Mucosa of rectum (tissue), 2 donors: ENCODE measurements around the gene TUBA3D.
"Not testable (repeated sequence)": the region's sequence is repeated elsewhere in the genome, so short reads cannot be mapped to it uniquely, and the experiment has no call there.

Experiments
- H3K27ac ChIP-seq, 2 donors: one replicate each; pipeline ENCODE4 v1.7.0; 2013; ENCODE audit warnings: inconsistent platforms in 2 of 2, low read depth in 2 of 2, low read length in 2 of 2
- H3K27me3 ChIP-seq, 2 donors: one replicate each; pipeline ENCODE4 v1.7.0; 2013; ENCODE audit warnings: low read length in 2 of 2; ENCODE audit not compliant: control insufficient read depth in 2 of 2, insufficient read depth in 2 of 2
- H3K36me3 ChIP-seq, 2 donors: one replicate each; pipeline ENCODE4 v1.7.0; 2013; ENCODE audit warnings: low read length in 2 of 2; ENCODE audit not compliant: control insufficient read depth in 2 of 2, insufficient read depth in 2 of 2
- H3K4me1 ChIP-seq, 2 donors: one replicate each; pipeline ENCODE4 v1.7.0; 2013; ENCODE audit warnings: low read length in 2 of 2, mild to moderate bottlenecking in 1 of 2; ENCODE audit not compliant: control insufficient read depth in 2 of 2, insufficient read depth in 2 of 2
- H3K4me3 ChIP-seq, 2 donors: one replicate each; pipeline ENCODE4 v1.7.0; 2013; ENCODE audit warnings: low read length in 2 of 2
- H3K9ac ChIP-seq, 2 donors: one replicate each; pipeline ENCODE4 v1.7.0; 2013; ENCODE audit warnings: low read length in 2 of 2, low read depth in 1 of 2, mild to moderate bottlenecking in 1 of 2
- H3K9me3 ChIP-seq, 2 donors: one replicate each; pipeline ENCODE4 v1.7.0; 2013; ENCODE audit warnings: low read length in 2 of 2; ENCODE audit not compliant: control insufficient read depth in 2 of 2
- donor health status: healthy.
- donor health status: Normal muscosa, but diverticular disease.

TUBA3D gene

DNA sequence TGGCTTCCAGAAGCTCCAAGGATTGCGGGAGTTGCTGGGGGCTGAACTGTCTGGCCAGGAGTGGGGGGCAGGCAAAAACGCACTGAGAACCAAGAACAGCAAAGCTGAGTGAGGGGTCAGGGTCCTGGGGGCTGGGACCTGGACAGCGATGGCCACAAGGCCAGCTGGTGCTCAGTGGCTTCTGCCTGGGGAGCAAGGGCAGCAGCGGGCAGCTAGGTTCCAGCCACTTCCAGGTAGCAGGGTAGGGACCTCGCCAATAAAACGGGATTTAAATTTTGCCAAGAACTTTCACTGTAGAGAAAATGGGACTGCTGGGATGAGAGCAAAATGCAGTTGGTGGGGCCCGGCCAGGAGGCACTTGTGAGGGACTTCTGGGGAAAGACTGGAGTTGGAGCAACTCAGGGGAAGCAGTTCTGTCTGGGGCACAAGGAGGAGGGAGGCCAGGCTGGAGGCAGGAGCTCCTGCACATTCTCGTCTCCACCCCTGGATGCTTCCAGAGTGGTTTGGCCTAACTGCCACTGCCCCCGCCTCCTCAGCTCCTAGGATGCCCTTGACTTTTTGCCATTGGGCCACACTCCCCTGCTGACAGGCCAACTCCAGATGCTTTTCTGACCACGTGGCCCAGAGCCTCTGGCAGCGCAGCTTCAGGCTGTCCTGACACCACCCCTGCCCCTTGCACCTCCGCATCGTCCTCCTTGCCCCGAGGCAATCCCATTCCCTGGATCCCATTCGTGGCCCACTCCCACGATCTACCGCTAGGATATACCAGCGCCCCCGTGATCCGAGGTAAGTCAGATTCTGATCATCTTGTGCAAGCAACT lies 46.3 kb downstream of the TUBA3D start:
- Histone ChIP-seq H3K9me3 (no peaks in the 10 kb centered on the region), H3K9ac (no peak overlapping the region), H3K27me3 (no peaks in the 10 kb centered on the region), H3K4me3 (no peak overlapping the region), H3K36me3 (peaks cover 0 to 14% of the 10 kb centered on the region in 2 donors), H3K4me1 (peaks cover 0 to under 1% of the 10 kb centered on the region in 2 donors), H3K27ac (no peak overlapping the region)

DNA sequence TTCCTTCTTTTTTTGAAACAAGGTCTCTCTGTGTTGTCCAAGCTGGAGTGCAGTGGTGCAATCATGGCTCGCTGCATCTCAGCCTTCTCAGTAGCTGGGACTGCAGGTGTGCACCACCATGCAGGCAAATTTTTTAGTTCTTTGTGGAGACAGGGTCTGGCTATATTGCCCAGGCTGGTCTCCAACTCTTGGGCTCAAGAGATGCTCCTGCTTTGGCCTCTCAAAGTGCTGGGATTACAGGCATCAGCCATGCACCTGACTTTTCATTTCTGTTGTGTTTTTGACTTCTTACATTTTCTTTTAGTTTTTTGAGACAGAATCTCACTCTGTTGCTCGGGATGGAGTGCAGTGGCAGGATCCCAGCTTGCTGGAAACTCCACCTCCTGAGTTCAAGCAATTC lies 49.3 kb downstream of the TUBA3D start:
- H3K4me1 ChIP-seq, H3K9ac ChIP-seq, H3K36me3 ChIP-seq, H3K4me3 ChIP-seq, H3K27ac ChIP-seq, H3K27me3 ChIP-seq, H3K9me3 ChIP-seq: not testable (repeated sequence)

DNA sequence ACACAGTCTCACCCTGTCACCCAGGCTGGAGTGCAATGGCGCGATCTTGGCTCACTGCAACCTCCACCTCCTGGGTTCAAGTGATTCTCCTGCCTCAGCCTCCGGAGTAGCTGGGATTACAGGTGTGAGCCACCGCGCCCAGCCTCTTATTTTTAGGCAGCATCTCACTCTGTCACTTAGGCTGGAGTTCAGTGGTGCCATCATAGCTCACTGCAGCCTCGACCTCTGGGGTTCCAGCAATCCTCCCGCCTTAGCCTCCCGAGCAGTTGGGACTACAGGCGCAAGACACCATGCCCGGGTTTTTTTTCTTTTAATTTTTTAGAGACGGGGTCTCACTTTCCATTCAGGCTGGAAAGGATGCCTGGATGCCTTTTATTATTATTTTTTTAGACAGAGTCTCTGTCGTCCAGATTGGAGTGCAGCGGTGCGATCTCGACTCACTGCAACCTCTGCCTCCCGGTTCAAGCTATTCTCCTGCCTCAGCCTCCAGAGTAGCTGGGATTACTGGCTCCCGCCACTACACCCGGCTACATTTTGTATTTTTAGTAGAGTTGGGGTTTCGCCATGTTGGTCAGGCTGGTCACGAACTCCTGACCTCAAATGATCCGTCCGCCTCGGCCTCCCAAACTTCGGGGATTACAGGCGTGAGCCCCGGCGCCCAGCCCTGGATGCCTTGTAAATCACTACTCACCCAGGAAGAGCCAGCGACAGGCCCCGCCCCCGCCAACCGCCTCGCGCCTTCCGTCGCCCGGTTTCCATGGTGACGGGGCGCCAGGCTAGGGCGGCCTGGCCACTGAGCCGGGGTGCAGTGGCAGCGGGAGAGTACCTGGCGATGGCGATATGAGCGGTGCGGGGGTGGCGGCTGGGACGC lies 51.4 kb downstream of the TUBA3D start, which contains the start of gene CCDC74A:
Gene CCDC74A, plus strand, starts transcription at position 758 of the 871 bp plus-strand sequence. Its CDS starts 83 bp downstream, at position 841.
- H3K9me3 ChIP-seq, H3K9ac ChIP-seq, H3K27me3 ChIP-seq, H3K27ac ChIP-seq, H3K4me1 ChIP-seq, H3K36me3 ChIP-seq: not testable (repeated sequence)
- H3K4me3 ChIP-seq, result peak within 1 kb of the TSS; percentile 43 to 50

DNA sequence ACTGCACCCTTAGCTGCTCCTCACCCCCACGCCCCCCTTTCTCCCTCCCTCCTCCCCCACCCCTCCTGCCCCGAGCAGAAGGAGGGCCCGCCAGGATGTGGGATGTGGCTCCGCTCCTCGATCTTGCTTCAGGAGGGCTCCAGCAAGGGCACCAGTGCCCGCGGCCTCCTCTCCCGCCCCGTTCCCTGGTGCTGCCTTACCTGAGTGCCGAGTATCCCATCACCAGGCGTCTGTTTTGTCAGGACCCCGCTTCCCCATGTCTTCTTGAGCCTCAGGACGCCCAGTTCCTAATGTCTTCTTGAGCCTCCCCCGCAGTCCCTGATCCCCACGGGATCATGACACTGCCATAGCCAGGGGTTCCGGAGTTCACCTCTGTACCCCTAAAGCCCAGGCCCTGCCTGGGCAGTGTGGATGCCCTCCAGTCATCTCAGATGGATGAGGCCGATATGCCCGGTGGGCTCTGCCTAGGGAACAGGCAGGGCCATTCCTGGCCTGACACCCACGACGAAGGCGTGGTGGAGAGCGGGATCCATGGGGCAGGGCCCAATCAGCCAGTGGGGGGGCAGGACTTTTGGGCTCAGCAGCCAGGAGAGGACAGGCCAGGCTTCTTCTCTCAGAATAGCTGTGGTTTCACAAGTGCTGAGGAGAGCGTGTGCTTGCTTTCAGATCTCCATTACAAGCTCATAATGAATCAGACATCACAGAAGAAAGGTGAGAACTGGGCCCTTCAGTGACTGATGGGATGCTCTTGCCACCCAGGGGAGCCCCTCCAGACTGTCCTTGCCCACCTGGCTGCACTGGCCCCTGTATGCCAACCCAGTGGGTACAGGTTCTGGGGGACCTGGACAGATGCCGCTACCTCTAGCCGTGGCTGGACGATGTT lies 53.3 kb downstream of the TUBA3D start:
- not testable (repeated sequence) for H3K27ac ChIP-seq, H3K9me3 ChIP-seq, H3K27me3 ChIP-seq, H3K4me1 ChIP-seq, H3K4me3 ChIP-seq, H3K36me3 ChIP-seq, H3K9ac ChIP-seq

DNA sequence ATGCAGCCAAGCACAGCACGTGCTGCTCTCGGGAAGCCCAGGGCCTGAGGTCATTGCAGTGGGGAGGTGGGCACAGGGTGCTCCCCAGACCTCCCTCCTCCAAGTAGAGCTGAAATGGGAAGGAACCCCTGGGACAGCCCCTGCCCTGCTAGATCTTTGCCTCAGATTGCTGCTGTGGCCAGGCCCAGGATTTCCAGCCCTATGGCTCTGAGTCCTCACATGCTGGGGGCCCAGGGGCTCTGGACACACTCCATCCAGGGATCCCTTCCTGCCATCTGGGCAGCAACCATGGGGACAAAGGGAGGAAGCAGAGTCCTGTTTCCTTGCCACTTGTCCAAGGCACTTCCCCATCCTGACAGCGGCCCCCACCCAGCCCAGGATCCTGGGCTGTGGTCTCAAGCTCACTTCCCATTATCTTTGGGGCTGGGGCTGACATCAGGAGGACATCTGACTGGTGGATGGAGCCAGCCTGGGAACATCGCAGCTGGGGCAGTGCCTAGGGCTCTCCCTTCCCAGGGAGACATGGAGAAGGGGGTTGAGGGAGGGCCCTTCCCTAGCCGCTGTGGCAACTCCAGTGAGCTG lies 54.0 kb downstream of the TUBA3D start:
- not testable (repeated sequence) for H3K27me3 ChIP-seq, H3K9me3 ChIP-seq, H3K9ac ChIP-seq, H3K36me3 ChIP-seq, H3K4me3 ChIP-seq, H3K4me1 ChIP-seq, H3K27ac ChIP-seq

DNA sequence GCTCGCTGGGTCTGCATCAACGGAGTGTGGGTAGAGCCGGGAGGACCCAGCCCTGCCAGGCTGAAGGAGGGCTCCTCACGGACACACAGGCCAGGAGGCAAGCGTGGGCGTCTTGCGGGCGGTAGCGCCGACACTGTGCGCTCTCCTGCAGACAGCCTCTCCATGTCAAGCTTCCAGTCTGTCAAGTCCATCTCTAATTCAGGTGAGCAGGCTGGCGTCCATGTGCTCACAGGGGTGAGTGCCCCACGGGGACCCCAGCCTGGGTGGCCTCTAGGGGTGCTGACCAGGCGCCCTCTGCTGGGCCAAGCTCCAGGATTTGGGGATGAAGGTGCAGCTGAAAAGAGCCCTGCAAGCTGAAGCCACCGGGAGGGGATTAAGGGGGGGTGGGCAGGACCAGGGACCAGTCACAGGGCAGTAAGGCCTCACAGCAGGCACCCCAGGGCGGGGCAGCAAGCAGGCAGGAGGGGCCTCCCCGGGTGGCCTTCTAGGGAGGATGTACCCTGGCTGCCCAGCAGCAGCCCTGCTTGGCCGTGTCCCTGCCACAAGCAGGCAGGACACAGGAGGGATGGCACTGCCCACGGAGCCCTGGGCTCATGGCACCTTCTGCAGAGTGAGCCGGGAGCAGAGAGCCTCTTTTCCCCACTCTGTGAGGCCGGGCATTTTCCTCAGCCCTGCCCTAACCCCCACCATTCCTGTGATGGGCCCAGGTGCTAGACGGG lies 54.9 kb downstream of the TUBA3D start:
- H3K27me3 ChIP-seq, H3K27ac ChIP-seq, H3K4me1 ChIP-seq, H3K36me3 ChIP-seq, H3K4me3 ChIP-seq, H3K9ac ChIP-seq, H3K9me3 ChIP-seq: not testable (repeated sequence)

DNA sequence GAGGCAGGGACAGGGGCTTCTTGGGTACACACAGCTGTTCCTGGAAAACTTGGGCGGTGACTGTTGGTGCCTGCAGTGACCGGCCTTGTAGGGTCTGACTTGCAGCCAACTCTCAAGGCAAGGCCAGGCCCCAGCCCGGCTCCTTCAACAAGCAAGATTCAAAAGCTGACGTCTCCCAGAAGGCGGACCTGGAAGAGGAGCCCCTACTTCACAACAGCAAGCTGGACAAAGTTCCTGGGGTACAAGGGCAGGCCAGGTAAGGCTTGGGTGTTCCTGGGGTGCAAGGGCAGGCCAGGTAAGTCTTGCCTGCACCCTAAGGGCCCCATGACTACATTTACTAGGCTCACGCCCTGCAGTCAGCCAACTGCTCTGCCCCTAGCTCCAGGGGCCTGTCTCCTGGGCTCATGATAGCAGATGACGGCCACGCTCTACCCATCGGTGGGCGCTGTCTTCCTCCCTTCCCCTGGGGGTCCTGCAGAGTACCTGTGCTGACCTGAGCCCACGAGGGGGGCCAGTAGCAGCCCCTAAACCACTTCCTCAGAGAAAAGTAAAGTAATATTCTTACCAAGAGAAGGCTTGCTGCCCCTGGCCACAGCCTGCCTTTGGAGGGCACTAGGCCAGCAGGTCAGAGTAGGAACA lies 55.7 kb downstream of the TUBA3D start:
- H3K27ac ChIP-seq, H3K36me3 ChIP-seq, H3K9ac ChIP-seq, H3K27me3 ChIP-seq, H3K4me3 ChIP-seq, H3K4me1 ChIP-seq, H3K9me3 ChIP-seq: not testable (repeated sequence)
